BE2C (cell line): ENCODE results near the gene DISC1.

ENCODE experiments used
- DNase-seq: peaks from one replicate; pipeline ENCODE4 v3.0.0-alpha.2; 2020
- H3K27me3 ChIP-seq: fragments of 250-450 bp; sonication (Bioruptor Pico); 2 replicates; pipeline ENCODE4 v1.5.1; 2020; ENCODE audit warnings: mild to moderate bottlenecking
- H3K36me3 ChIP-seq: fragments of 250-450 bp; sonication (Bioruptor Pico); 2 replicates; pipeline ENCODE4 v1.5.1; 2020; ENCODE audit warnings: mild to moderate bottlenecking
- H3K4me1 ChIP-seq: fragments of 250-450 bp; sonication (Bioruptor Pico); 2 replicates; pipeline ENCODE4 v1.5.1; 2020
- H3K4me3 ChIP-seq: 2 replicates; pipeline ENCODE4 v1.5.1; 2011; ENCODE audit warnings: low read depth, low read length
- H3K9me3 ChIP-seq: fragments of 250-450 bp; sonication (Bioruptor Pico); 2 replicates; pipeline ENCODE4 v1.5.1; 2020
- CTCF ChIP-seq: IDR thresholded peaks from 2 replicates; pipeline ENCODE4 v1.5.1; 2012; ENCODE audit warnings: mild to moderate bottlenecking, low read depth, low read length

The DISC1 gene

DNA sequence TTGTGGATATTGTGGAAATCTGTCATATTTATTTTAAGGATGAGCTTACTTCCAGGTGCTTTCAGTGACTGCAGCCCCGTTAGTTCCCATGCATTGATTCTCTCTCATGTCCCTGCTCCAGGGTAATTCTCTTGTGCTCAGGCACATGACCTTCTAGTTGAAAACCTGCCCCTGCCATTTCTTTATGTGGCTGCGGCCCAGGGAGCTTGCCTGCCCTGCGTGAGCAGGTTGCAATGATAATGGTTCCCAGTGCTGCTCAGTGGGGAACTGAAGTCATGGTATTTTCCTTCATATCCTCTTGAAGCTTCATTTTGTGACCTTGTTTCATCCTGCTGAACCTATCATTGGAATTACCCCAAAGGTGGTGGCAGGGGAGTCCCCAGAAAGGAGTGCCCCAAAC, 229.8 kb downstream of the DISC1 start:
- no peak overlapping the region for H3K4me3 ChIP-seq
- H3K9me3 ChIP-seq = no peaks in the 10 kb centered on the region
- no peaks in the 10 kb centered on the region for H3K36me3 ChIP-seq
- no peak for DNase-seq
- H3K27me3 ChIP-seq = no peaks in the 10 kb centered on the region
- TF ChIP-seq CTCF = no peak
- no peaks in the 10 kb centered on the region for H3K4me1 ChIP-seq

DNA sequence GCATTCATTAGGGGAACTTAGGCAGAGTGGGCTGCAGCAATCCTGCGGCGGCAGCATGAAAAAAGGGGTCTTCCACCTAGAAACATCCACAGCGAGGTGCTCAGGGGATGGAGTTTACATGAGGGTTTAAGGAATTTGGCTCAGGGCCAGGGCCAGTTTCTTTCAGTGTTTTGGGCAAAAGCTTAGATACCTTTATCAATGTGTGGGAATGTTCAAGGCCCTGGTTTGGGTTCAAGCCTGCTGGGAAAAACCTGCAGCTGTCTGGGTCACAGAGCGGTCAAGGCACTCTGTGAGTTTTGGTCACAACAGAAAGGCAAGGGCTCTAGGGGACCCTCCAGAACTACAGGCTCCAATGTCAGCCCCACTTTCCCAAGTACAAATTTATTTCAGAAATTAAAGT, 230.3 kb downstream of the DISC1 start:
- no peaks in the 10 kb centered on the region for H3K4me1 ChIP-seq
- TF ChIP-seq CTCF = no peak
- H3K36me3 ChIP-seq = no peaks in the 10 kb centered on the region
- no peak overlapping the region for H3K4me3 ChIP-seq
- H3K27me3 ChIP-seq = no peaks in the 10 kb centered on the region
- DNase-seq = no peak
- no peaks in the 10 kb centered on the region for H3K9me3 ChIP-seq

- DNase-seq = no peak
- no peaks in the 10 kb centered on the region for H3K36me3 ChIP-seq
- no peaks in the 10 kb centered on the region for H3K27me3 ChIP-seq
- no peaks in the 10 kb centered on the region for H3K4me1 ChIP-seq
- H3K9me3 ChIP-seq = no peaks in the 10 kb centered on the region
- TF ChIP-seq CTCF = no peak
- H3K4me3 ChIP-seq = no peak overlapping the region
These were observed 231.1 kb downstream of the DISC1 start for GRCh38 chr1:231857609-231858135.

- H3K27me3 ChIP-seq = no peaks in the 10 kb centered on the region
- DNase-seq = no peak
- no peak overlapping the region for H3K4me3 ChIP-seq
- no peak for TF ChIP-seq CTCF
- H3K9me3 ChIP-seq = no peaks in the 10 kb centered on the region
- H3K36me3 ChIP-seq = no peaks in the 10 kb centered on the region
- no peaks in the 10 kb centered on the region for H3K4me1 ChIP-seq
These were observed 233.9 kb downstream of the DISC1 start for GRCh38 chr1:231860221-231861088.

- H3K36me3 ChIP-seq = no peaks in the 10 kb centered on the region
- peaks cover 5% of the 10 kb centered on the region for H3K4me1 ChIP-seq
- H3K27me3 ChIP-seq = no peaks in the 10 kb centered on the region
- no peak overlapping the region for H3K4me3 ChIP-seq
- TF ChIP-seq CTCF = no peak
- H3K9me3 ChIP-seq = no peaks in the 10 kb centered on the region
- DNase-seq = no peak
These were observed 235.2 kb downstream of the DISC1 start for GRCh38 chr1:231861541-231862481.
